ENCODE results near the gene PHF19.
A peak's percentile ranks its signal among the peaks of the same experiment; 100 is the strongest.

PHF19 gene

DNA sequence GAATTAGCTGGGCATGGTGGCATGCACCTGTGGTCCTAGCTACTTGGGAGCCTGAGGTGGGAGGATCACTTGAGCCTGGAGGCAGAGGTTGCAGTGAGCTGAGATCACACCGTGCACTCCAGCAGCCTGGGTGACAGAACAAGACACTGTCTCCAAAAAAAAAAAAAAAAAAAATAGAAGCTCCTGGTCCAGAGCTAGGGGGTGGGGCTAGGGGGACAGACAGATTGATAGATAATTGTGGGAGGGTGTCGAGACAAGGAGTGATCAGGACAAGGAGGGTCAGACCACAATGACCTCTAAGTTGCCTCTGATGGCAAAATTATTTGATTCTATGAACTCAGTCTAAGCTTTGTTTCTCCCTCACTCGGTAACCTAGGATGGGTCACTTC is 6.6 kb upstream of the PHF19 start:
- H3K9me3 ChIP-seq (ENCODE audit: control insufficient read depth in 5 of 5, low read length in 5 of 5): no peaks in the 10 kb centered on the region
- peaks cover 0 to 11% (median 8%) of the 10 kb centered on the region in 5 donors for H3K4me1 ChIP-seq (ENCODE audit: control insufficient read depth in 5 of 5, insufficient read depth in 5 of 5, low read length in 5 of 5)
- no peaks in the 10 kb centered on the region for H3K36me3 ChIP-seq (ENCODE audit: control insufficient read depth in 5 of 5, insufficient read depth in 5 of 5, low read length in 5 of 5)
- H3K27ac ChIP-seq (ENCODE audit: low read depth, low read length): no peak overlapping the region
- H3K9ac ChIP-seq (ENCODE audit: low read length in 5 of 5): no peak overlapping the region
- no peak overlapping the region for H3K4me3 ChIP-seq (ENCODE audit: low read depth in 1 of 5, low read length in 5 of 5)
- H3K27me3 ChIP-seq (ENCODE audit: control insufficient read depth in 5 of 5, insufficient read depth in 4 of 5, low read length in 5 of 5): peaks cover 0 to 3% (median 2%) of the 10 kb centered on the region in 5 donors

GRCh38 chr9:120882935-120883607 is 6.1 kb upstream of the PHF19 start:
- peaks cover 0 to 5% (median 3%) of the 10 kb centered on the region in 5 donors for H3K27me3 ChIP-seq (ENCODE audit: control insufficient read depth in 5 of 5, insufficient read depth in 4 of 5, low read length in 5 of 5)
- H3K27ac ChIP-seq (ENCODE audit: low read depth, low read length): no peak overlapping the region
- H3K9me3 ChIP-seq (ENCODE audit: control insufficient read depth in 5 of 5, low read length in 5 of 5): no peaks in the 10 kb centered on the region
- no peak overlapping the region for H3K9ac ChIP-seq (ENCODE audit: low read length in 5 of 5)
- no peaks in the 10 kb centered on the region for H3K36me3 ChIP-seq (ENCODE audit: control insufficient read depth in 5 of 5, insufficient read depth in 5 of 5, low read length in 5 of 5)
- no peak overlapping the region for H3K4me3 ChIP-seq (ENCODE audit: low read depth in 1 of 5, low read length in 5 of 5)
- H3K4me1 ChIP-seq (ENCODE audit: control insufficient read depth in 5 of 5, insufficient read depth in 5 of 5, low read length in 5 of 5): peaks cover 0 to 11% (median 10%) of the 10 kb centered on the region in 5 donors

DNA sequence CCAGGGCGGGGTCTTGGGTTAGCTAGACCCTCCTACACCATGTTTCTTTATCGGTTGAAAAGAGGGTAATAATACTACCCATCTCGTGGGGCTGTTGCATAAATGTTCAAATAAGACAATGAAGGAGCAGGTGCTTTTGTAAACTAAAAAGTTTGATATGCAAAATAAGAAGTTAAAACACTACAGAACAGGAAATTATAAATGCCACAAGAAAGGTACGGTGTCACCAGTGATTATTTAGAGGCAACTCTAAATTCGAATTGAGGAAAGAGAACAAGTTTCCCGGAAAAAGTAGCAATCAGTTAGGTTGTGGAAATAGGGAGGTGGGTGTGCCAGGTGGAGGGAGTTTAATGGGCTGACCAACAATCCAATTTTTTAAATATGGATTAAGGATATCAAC is 2.5 kb upstream of the PHF19 start:
- no peaks in the 10 kb centered on the region for H3K9me3 ChIP-seq (ENCODE audit: control insufficient read depth in 5 of 5, low read length in 5 of 5)
- no peak overlapping the region for H3K27ac ChIP-seq (ENCODE audit: low read depth, low read length)
- no peak overlapping the region for H3K9ac ChIP-seq (ENCODE audit: low read length in 5 of 5)
- peaks cover 0 to 7% (median 4%) of the 10 kb centered on the region in 5 donors for H3K27me3 ChIP-seq (ENCODE audit: control insufficient read depth in 5 of 5, insufficient read depth in 4 of 5, low read length in 5 of 5)
- peaks cover 0 to 22% (median 12%) of the 10 kb centered on the region in 5 donors for H3K4me1 ChIP-seq (ENCODE audit: control insufficient read depth in 5 of 5, insufficient read depth in 5 of 5, low read length in 5 of 5)
- no peak overlapping the region for H3K4me3 ChIP-seq (ENCODE audit: low read depth in 1 of 5, low read length in 5 of 5)
- H3K36me3 ChIP-seq (ENCODE audit: control insufficient read depth in 5 of 5, insufficient read depth in 5 of 5, low read length in 5 of 5): no peaks in the 10 kb centered on the region

DNA sequence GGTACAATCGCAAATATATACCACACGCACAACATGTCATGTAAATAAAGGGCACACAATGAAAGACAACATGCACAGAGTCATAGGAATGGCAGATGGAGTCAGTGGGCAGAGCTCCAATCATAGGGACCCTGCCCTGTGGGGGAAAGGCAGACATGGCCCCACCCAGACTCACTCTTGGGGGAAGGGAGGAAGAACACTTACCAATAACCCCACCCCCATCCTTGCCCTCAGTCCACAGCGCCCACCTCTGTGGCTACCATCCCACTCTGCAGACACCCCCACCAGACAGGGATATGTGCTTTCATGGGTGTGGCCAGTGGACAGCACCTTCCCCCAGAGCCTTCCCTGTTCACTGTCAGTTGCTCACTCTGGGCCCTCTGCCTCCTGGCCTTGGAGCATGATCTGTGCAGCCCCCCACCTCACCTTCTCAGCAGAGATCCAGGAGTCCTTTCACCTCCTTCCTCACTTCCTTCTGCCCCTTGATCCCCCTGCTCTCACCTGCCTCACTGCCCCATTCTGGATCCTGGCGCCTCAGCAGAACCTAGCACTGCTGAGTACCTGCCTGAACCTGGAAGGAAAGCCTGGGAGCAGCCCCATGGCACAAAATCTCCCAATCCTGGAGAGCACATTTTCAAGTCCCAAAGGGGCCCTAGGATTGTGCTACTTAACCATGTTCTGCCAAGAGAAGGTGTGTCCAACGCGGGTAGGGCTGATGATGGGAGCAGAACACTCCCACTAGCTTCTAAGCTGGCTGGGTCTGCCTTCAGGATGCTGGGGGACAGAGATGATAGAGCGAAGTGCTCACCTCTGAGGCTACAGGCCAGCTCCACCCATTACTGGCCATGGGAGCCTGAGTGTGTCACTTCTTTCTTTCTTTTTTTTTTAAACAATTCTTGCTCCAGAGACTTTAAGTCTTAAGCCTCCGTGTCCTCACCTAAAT is 1.5 kb upstream of the PHF19 start:
- H3K9me3 ChIP-seq (ENCODE audit: control insufficient read depth in 5 of 5, low read length in 5 of 5): no peaks in the 10 kb centered on the region

DNA sequence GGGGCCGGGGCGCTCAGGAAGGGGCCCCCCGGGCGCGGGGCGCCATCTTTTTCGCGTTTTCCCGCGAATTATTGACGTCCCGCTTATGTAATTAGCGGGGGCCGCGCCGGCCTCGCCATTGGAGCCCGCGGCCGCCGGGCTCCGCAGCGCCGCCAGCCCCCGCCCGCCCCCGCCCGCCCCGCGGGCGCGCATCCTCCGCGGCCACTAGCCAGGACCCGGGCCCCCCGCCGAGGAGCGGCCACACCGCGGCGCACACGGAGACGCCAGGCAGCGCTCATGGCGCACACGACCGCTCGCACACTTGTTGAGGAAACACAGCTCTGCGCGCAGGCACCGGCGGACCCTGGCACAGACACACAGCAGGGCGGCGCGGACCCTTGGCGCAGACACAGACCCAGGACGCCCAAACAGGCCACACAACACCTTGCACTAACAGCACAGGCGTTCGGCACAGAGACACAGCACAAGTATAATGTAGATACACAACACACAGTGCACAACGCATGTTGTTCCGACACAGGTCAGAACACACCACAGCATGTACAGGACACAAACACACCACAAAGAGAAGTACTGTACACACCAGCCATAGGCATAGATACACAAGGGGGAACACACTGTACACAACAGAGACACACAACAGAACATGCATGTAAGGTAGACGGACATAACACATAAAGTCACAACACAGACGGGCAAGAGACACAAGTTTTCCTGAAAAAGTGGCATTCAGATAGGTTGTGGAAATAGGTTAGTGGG is 467 bp upstream of the PHF19 start:
- Histone ChIP-seq H3K27ac (ENCODE audit: low read depth, low read length) (no peak overlapping the region), H3K27me3 (ENCODE audit: control insufficient read depth in 5 of 5, insufficient read depth in 4 of 5, low read length in 5 of 5) (peaks cover 0 to 7% (median 4%) of the 10 kb centered on the region in 5 donors), H3K9ac (ENCODE audit: low read length in 5 of 5) (peak overlapping the region in 3 of 5 donors; percentile 11 to 85 (median 13)), H3K4me3 (ENCODE audit: low read depth in 1 of 5, low read length in 5 of 5) (peak overlapping the region; percentile 66 to 83 (median 73)), H3K4me1 (ENCODE audit: control insufficient read depth in 5 of 5, insufficient read depth in 5 of 5, low read length in 5 of 5) (peaks cover 0 to 22% (median 12%) of the 10 kb centered on the region in 5 donors), H3K9me3 (ENCODE audit: control insufficient read depth in 5 of 5, low read length in 5 of 5) (no peaks in the 10 kb centered on the region), H3K36me3 (ENCODE audit: control insufficient read depth in 5 of 5, insufficient read depth in 5 of 5, low read length in 5 of 5) (peaks cover 0 to 11% (median 5%) of the 10 kb centered on the region in 5 donors)

More for the DNA sequence above, 1.5 kb upstream of the PHF19 start:
- Histone ChIP-seq H3K27ac (ENCODE audit: low read depth, low read length) (no peak overlapping the region), H3K9ac (ENCODE audit: low read length in 5 of 5) (no peak overlapping the region), H3K4me1 (ENCODE audit: control insufficient read depth in 5 of 5, insufficient read depth in 5 of 5, low read length in 5 of 5) (peaks cover 0 to 22% (median 12%) of the 10 kb centered on the region in 5 donors), H3K4me3 (ENCODE audit: low read depth in 1 of 5, low read length in 5 of 5) (peak overlapping the region in 1 of 5 donors; percentile 83), H3K36me3 (ENCODE audit: control insufficient read depth in 5 of 5, insufficient read depth in 5 of 5, low read length in 5 of 5) (peaks cover 0 to 6% (median 4%) of the 10 kb centered on the region in 5 donors), H3K27me3 (ENCODE audit: control insufficient read depth in 5 of 5, insufficient read depth in 4 of 5, low read length in 5 of 5) (peaks cover 0 to 7% (median 4%) of the 10 kb centered on the region in 5 donors)

- Histone ChIP-seq H3K9me3 (ENCODE audit: control insufficient read depth in 5 of 5, low read length in 5 of 5) (no peaks in the 10 kb centered on the region), H3K4me1 (ENCODE audit: control insufficient read depth in 5 of 5, insufficient read depth in 5 of 5, low read length in 5 of 5) (peaks cover 0 to 22% (median 12%) of the 10 kb centered on the region in 5 donors), H3K9ac (ENCODE audit: low read length in 5 of 5) (peak overlapping the region in 3 of 5 donors; percentile 48 to 64 (median 63)), H3K27me3 (ENCODE audit: control insufficient read depth in 5 of 5, insufficient read depth in 4 of 5, low read length in 5 of 5) (peaks cover 0 to 5% (median 4%) of the 10 kb centered on the region in 5 donors), H3K27ac (ENCODE audit: low read depth, low read length) (peak overlapping the region; percentile 69), H3K36me3 (ENCODE audit: control insufficient read depth in 5 of 5, insufficient read depth in 5 of 5, low read length in 5 of 5) (peaks cover 0 to 11% (median 5%) of the 10 kb centered on the region in 5 donors), H3K4me3 (ENCODE audit: low read depth in 1 of 5, low read length in 5 of 5) (peak overlapping the region in 4 of 5 donors; percentile 59 to 71 (median 70))
These were observed 790 bp downstream of the PHF19 start for GRCh38 chr9:120875954-120876841.

DNA sequence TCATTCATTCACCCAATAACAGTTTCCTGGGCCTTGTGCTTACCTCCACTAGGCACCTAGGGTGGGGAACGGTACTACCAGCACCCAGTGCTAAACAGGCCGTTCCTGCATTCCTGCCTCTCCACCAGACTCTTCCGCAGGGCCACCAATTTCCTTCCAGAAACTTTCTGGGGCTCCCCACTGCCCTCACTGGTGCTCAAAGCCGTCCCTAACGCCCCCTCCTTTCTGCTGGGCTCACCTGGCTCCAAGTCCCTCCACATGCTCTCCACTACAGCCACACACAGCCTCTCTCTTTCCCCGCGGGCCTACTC is 1.4 kb downstream of the PHF19 start:
- Histone ChIP-seq H3K9me3 (ENCODE audit: control insufficient read depth in 5 of 5, low read length in 5 of 5) (no peaks in the 10 kb centered on the region), H3K9ac (ENCODE audit: low read length in 5 of 5) (peak overlapping the region in 2 of 5 donors; percentile 48 to 64)

GRCh38 chr9:120875195-120875565 is 1.8 kb downstream of the PHF19 start:
- Histone ChIP-seq H3K9me3 (ENCODE audit: control insufficient read depth in 5 of 5, low read length in 5 of 5) (no peaks in the 10 kb centered on the region), H3K36me3 (ENCODE audit: control insufficient read depth in 5 of 5, insufficient read depth in 5 of 5, low read length in 5 of 5) (peaks cover 0 to 11% (median 5%) of the 10 kb centered on the region in 5 donors), H3K27ac (ENCODE audit: low read depth, low read length) (no peak overlapping the region), H3K4me1 (ENCODE audit: control insufficient read depth in 5 of 5, insufficient read depth in 5 of 5, low read length in 5 of 5) (peaks cover 0 to 22% (median 12%) of the 10 kb centered on the region in 5 donors), H3K9ac (ENCODE audit: low read length in 5 of 5) (no peak overlapping the region), H3K27me3 (ENCODE audit: control insufficient read depth in 5 of 5, insufficient read depth in 4 of 5, low read length in 5 of 5) (peaks cover 0 to 5% (median 4%) of the 10 kb centered on the region in 5 donors), H3K4me3 (ENCODE audit: low read depth in 1 of 5, low read length in 5 of 5) (no peak overlapping the region)

More for the DNA sequence above, 1.4 kb downstream of the PHF19 start:
- Histone ChIP-seq H3K4me3 (ENCODE audit: low read depth in 1 of 5, low read length in 5 of 5) (peak overlapping the region in 3 of 5 donors; percentile 68 to 71 (median 71)), H3K36me3 (ENCODE audit: control insufficient read depth in 5 of 5, insufficient read depth in 5 of 5, low read length in 5 of 5) (peaks cover 0 to 11% (median 5%) of the 10 kb centered on the region in 5 donors), H3K27me3 (ENCODE audit: control insufficient read depth in 5 of 5, insufficient read depth in 4 of 5, low read length in 5 of 5) (peaks cover 0 to 5% (median 4%) of the 10 kb centered on the region in 5 donors), H3K4me1 (ENCODE audit: control insufficient read depth in 5 of 5, insufficient read depth in 5 of 5, low read length in 5 of 5) (peaks cover 0 to 22% (median 12%) of the 10 kb centered on the region in 5 donors), H3K27ac (ENCODE audit: low read depth, low read length) (peak overlapping the region; percentile 69)

All from subcutaneous abdominal adipose tissue (tissue), 5 donors.